CD4-positive, alpha-beta T cell treated with Interleukin-17A for 1 hour (primary cell): ENCODE results near the gene RNPEPL1.
A peak's percentile ranks its signal among the peaks of the same experiment; 100 is the strongest.
"Not testable (repeated sequence)": the region's sequence is repeated elsewhere in the genome, so short reads cannot be mapped to it uniquely, and the experiment has no call there.

Experiments
- DNase-seq: peaks from one replicate; pipeline ENCODE4 v3.0.0-alpha.2; 2020

Gene RNPEPL1

DNA sequence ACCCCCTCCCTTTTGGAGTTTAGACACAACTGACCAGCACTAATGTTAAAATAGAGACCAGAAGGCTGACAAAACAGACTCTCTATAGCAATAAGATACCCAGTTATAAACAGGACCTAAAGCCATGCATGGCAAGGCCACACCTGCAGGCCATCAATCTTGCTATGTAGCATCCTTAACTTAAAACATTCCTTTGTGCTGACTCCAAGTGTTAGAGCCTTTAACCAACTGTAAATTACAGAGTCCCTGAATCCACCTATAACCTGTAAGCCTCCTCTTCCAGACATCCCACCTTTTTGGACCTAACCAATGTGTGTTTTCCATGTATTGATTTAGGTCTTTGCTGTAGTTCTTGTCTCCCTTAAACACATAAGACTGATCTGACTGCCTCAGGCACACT is 28.4 kb upstream of the RNPEPL1 start:
- no peak for DNase-seq

DNA sequence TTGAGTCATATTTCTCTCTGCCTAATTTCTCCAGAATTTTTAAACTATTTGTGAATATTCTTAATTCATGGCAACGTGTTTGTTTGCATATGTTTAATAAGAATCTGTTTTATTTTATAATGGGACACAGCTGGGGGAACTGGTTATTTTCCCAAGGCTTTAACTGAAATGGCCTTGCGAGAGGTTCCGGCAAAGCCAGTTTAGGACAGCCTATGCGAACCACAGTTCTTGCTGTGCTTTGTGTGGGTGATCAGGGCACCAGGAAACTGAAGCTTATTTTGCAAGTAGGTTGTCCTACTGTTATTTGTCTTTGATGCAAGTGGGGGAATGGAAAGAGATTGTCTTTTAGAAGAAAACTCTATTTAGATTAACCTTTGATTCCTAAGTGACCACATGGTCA is 17.0 kb upstream of the RNPEPL1 start:
- DNase-seq: no peak

DNA sequence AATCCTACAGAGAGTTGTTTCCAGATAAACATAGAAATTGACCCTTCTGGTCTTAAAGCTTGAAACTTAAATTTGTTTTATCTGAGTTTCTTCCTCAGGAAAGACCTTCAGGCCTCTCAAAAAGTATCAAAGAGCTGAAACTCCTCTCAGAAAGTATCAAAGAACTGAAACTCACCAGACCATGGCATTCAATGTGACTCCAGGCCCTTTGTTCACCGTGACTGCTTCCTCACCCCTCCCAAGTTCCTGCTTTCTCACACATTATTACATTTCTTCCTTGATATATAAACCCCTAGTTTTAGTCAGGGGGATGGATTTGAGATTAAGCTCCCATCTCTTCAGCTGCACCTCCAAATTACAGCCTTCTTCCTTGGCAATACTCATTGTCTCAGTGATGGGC is 16.5 kb upstream of the RNPEPL1 start:
- DNase-seq: no peak

DNA sequence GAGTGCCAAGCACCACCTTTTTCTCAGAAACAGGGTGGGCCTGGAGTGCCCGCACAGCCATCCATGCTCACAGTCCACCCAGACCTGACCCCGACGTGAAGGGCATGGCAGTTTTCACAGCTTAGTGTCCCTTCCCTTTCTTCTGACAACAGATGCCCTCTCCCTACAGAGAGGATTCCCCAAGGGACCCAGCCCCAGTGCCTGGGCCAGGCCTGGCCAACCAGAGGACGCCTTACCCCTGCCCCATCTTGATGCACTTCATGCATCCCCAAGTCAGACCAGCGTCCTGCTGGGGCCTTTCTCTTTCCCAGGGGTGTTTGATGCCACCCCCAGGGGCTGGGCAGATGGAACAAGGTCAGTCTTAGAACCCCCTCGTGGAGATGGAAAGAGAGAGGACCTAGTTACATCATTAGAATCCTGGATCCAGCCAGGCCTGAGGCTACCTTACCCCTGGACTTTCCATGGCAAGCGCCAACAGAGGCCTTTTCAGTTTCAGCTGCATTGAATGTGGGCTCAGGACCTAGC is 14.3 kb upstream of the RNPEPL1 start:
- DNase-seq: no peak

DNA sequence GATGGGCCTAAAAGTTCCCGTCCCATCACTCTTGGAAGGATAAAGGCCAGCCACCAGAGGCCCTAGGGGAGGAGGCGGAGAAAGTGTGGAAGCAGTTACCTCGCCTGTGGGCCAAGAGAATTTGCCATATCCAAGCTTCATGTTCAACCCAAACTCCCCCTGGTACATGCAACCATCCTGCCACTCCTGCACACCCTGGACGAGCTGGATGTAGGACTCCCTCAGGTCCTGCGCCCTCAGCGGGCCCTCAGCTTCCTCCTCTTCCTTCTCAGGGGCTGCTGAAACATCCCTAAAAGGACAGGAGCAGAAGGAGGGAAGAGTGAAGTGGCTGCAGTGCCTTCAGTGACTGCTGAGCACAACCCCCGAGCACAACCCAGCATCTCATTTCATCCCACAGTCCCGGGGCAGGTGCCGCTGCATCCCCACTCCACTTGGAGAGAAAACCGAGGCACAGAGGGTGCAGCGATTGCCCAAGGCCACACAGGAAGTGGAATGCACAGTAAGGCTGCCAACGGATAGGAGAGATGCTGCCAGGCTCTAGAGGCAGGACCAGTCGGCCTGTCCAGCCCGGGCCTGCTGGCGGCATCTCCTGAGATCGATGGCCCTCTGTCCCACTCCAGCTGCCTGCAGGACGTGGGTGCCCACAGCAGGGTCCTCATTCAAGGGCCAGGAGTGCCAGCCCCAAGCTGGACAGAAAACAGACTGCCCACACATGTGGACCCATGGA is 13.4 kb upstream of the RNPEPL1 start:
- DNase-seq: no peak

DNA sequence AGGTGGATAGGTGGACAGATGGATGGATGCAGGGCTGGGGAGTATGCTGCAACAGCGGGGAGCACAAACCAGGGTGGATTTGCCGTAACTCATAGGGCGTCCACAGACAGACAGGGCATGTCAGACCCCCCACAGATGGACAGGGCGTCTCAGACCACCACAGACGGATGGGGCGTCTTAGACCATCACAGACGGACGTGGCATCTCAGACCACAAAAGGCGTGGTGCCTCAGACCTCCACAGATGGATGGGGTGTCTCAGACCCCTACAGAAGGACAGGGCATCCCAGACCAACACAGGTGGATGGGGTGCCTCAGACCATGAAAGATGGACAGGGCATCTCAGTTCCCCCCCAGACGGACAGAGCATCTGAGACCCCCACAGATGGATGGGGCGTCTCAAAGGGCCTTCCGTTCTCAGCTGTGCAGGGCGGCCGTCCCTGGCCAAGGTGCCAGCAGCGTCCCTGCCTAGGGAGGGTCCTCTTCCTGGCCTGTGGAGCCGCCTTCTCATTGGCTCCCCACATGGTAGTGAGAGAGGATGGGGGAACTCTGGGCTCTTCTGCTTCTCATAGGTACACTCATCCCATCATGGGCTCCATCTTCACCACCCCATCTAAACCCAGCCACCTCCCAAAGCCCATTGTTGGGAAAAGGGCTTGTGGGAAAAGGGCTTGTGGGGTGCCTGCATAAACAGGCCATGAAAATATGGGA is 12.6 kb upstream of the RNPEPL1 start:
- DNase-seq: no peak

DNA sequence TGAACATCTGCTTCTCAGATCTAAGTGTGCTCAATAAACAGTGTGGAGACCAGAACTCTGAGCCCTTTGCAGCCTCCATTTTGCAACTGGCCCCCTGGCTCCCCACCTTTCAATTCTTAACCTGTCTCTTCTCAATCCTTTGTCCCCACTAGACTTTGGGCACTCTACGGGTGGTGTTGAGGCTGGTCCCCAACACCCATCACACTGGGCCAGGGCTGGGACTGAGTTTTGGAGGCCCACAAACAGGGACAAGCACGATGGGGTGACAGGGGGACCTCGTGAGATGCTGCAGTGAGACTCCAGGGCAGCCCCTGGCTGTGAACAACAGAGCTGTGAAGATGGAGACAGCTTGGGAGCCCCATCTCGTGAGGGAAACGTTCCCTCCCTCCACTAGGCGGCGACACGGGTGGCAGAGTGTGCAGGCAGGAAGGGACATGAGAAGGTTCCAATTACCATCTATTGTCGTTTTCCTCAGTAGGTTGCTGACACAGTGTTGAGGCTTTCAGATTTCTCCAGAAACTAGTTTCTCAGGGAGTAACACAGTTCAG is 11.7 kb upstream of the RNPEPL1 start:
- peak; percentile 84 for DNase-seq

DNA sequence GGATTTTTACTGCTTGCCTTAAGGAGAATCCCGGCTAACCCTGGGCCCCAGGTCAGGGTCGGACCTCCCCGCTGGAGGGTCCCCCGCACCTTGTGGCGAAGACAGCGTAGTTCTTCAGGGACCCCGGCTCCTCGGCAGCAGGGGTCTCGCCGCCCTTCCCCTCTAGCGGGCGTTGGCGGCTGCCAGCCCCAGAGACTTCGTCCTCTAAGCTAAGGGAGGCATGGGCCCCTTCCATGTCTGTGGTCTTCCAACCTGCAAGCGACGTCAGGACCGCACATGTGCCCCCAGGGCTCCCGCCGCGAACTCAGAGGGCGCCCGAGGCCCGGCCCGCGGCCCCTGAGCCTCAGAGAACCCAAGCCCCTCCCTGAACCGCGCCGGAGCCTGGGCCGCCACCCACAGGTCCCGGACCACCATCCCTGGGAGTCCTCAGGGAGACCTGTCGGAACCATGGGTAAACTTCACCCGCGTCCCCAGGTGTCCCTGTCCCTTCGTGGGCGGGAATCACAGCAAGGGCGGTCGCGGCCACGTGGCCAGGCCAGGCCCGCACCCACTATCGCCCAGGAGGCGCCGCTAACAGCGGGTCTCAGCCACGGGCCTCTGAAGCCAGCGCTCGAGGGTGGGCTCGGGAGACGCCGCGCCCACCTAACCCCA is 11.1 kb upstream of the RNPEPL1 start:
- DNase-seq: no peak

DNA sequence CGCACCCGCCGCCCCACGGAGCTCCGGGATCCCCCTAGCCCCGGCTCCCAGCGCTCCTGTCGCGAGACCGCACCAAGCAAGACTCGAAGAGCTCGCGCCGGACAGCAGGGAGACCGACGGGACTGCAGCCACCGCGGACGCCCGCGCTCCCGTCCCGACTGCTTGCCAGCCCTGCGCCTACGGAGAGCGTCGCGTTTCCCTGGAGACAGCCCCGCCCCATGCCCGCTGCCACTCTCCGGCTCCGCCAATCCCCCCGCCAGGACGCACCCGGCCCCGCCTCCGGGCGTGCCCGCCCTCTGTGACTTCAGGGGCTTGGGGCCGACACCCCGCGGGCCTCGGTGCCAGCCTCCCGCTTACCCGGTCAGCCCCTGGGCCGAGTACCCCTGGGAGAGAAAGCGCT is 10.5 kb upstream of the RNPEPL1 start, which contains the start of gene ANKMY1:
ANKMY1 (minus strand) TSS at position 181 of the 400 bp plus-strand sequence. CDS start 653 bp downstream, outside the sequence.
- peak; percentile 71 for DNase-seq

DNA sequence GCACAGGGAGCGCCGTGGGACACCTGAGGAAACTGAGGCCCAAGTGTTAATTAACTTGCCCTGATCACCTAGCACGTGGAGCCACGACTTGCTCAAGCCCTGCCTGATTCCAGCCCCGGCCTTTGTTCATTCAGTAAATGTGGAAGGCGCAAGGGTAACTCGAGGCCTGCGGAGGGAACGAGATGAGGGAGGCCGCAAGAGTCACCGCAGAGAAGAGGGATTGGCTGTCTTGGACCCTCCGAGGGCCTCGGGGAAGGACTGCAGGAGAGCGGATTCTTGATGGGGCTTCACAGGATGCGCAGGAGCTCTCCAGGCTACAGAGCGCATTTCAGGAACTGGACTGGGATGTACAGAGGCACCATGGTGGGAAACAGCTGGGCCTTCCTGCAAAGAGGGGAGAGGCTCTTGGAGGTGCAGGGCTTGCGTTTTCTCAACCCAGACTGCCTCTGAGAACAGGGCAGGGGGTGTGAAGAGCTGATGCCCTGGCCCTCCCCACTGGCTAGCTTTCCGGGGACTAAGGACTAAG is 10.0 kb upstream of the RNPEPL1 start:
- no peak for DNase-seq

DNA sequence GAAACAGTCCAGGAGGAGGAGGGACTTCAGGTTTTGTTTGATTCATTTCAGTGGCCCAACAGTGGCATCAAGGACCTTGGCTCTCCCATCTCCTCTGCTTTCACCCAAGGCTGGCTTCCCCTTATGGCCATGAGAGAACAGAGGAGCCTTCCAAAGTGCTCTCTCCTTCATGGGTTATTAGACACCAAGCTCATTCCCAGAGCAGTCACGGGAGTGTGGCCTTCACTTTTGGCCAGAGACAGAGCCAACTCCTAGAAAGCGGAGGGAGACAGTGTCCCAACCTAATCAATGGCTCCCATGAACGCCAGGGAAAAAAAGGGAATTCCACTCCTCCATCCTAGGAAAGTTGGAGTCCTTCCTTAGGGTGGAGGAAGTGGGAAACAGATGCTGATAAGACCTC is 9.0 kb upstream of the RNPEPL1 start:
- DNase-seq: no peak

DNA sequence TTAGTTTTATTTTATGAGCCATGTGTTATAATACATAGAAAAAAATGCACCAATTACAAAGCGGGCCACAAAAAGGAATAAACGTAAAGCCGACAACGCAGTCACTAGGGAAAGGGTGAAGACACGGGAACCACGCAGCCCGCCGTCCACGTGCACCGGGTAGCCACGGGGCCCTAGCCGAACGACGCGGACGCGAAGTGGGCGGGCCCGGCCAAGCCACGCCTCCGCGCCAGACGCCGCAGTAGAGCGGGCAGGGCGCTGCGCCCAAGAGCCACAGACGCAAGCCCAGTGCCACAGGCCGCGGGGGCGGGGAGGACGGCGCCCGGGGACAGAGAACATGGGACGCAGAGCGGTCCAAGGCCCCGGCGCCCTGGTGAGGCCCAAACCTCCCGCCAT is 8.2 kb upstream of the RNPEPL1 start, which contains the start of gene DUSP28:
DUSP28 (plus strand) TSS at position 274 of the 396 bp plus-strand sequence. CDS start 328 bp downstream, outside the sequence.
- peak; percentile 92 for DNase-seq

DNA sequence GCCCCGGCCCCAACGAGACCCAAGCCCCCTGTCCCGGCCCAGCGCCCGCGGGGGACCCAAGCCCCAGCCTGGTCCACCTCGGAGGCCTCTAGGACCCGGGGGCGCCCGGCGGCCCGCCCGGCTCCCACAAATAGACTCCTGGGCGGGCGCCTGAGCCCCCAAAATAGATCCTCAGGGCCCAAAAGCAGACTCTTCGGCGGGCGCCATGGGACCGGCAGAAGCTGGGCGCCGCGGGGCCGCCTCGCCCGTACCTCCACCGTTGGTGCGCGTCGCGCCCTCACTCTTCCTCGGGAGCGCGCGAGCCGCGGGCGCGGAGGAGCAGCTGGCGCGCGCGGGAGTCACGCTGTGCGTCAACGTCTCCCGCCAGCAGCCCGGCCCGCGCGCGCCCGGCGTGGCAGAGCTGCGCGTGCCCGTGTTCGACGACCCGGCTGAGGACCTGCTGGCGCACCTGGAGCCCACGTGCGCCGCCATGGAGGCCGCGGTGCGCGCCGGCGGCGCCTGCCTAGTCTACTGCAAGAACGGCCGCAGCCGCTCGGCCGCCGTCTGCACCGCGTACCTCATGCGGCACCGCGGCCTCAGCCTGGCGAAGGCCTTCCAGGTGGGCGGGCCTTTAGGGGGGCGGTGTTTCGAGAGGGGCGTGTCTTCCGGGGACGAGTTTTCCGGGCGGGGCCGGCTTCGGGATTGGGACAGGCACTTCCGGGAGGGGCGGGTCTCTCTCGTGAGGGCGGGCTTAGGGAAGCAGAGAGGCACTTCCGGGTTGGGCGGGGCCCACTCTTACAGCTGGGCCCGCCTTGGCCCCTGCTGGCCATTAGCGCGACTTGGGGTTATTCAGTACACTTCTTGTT is 7.6 kb upstream of the RNPEPL1 start:
- peak; percentile 99 for DNase-seq

DNA sequence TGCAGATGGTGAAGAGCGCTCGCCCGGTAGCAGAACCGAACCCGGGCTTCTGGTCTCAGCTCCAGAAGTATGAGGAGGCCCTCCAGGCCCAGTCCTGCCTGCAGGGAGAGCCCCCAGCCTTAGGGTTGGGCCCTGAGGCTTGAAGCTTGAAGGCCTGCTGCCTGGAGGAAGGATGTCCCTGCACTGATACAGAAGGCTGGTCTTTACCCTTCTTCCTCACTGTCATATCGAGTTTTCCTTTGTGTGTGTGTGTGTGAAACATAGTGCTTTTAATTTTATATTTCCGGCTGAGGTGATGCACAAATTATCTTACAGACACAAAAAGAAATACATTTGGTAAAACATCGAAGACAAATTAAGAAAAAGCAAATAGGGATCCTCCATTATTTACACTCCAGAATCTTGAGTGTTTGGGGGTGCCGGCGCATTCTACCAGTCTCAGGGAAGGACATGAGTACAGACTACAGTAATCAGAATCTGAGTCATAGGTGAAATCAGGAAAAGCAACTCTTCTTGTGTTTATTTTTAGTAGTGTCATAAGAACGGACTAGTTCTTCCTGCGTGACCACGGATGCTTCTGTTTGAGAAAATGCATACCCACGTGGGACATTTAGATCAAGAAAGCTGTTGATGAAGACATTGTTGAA is 6.8 kb upstream of the RNPEPL1 start:
- DNase-seq: peak; percentile 51

DNA sequence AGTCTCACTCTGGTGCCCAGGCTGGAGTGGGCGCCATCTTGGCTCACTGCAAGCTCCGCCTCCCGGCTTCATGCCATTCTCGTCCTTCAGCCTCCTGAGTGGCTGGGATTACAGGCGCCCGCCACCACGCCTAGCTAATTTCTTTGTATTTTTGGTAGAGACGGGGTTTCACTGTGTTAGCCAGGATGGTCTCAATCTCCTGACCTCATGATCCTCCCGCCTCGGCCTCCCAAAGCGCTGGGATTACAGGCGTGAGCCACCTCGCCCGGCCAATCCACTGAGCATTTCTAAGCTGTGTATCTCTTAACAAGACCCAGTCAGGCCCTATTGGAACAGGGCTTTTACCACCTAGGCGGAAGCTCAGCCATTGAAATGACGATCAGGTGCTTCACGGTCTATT is 5.1 kb upstream of the RNPEPL1 start:
- DNase-seq: not testable (repeated sequence)

DNA sequence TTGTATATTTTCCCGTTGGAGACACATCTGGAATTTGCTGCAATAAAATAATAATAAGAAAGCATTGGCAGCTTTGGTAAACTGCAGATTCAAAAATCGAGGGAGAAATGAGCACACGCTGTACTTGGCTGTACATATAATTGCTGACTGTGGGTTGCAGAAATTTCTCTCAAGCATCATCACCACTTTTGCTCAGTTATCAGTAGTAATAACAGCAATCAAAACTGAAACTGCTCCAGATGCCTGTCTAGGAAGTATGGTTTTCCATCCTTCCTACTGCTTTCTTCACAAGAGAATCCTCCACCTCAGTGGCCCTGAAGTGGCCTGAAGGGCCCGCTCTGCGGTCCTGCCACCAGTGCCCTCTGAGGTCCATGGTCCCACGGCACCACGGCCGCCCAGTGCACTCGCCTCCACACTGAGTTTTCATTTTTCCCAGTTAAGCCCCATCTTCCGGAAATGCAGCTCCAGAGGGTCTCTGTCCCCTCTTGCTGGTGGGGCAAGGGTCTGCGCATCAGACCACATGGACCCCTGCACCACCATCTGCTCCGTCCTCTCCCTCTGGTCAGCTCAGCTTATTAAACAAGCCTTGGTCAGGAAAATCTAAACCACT is 4.2 kb upstream of the RNPEPL1 start:
- DNase-seq: no peak

DNA sequence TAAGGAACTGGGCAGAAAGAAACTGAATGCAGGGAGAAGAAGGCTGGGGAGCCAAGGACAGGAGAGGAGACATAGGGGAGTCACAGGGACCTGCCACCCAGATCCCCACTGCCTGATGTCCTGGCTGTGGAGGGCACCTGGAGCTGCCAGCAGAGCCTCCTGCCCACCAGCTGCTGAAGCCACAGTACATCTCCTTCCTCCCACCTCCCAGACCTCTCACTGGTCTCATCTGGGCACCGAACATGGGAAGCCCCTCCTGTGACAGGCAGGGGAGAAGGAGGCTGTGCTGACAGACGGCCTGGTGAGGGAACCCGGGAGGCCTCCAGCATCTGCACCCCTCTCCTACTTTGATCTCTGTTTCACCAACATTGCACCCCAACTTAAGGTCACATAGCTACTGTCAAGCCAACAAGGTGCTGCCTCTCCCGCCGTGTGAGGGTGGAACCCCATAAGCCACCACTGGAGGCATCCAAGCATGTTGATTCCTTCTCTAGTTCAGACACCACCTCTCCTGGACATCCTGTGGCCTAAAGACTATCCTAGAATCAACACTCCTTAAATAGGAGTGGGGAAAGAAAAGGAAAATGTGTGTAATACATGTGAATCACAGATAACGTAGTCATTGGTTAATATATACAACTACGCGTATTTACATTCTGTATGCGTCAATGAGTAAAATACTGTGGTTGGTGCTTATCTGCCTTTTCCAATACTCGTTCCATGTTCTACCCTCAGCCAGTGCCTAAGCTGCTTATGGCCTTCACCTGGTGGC is 3.5 kb upstream of the RNPEPL1 start:
- DNase-seq: peak; percentile 52

DNA sequence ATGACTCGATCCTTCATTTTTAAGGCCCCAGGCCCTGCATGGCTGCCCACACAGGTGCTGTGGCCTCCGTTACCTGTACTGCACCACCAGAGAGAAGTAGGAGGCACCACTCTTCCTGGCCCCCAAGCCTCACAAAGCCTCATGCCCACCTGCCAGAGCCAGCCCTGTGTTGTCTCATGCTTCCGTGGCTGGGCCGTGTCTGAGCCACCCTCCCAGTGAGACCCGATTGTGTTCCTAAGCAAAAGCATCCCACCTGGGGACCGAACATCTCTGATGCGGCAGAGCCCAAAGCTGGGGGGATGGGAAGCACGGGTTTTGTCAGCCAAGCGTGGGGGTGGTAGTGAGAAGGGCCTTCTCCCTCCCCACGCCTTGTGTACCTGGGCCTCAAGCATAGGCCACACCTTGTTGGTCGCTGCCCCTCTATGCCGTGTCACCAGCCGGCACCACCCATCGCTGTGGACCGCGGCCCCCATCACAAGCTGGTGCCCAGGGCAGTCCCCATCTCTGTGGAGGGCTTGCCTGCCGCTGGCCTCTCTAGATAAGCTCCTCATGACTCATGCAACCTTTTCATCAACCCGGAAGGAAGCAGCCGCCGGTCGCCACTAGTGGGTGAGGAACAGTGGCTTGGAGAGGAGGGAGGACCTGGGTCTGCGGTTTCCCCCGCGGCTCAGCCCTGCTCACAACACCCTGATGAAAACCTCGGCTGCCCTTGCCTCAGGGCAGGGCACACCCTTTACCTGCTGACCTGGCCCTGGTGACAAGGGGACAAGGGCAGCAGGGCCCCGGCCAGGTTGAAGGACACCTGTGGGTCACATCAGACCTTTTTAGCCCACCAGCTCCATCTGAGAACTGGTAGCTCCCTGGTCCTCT is 2.7 kb upstream of the RNPEPL1 start:
- DNase-seq: peak; percentile 97
